GM19452 (cell line): Measurements from ENCODE around the gene IQCK.
"Not testable (repeated sequence)": the region's sequence is repeated elsewhere in the genome, so short reads cannot be mapped to it uniquely, and the experiment has no call there.

Source experiments
- ATAC-seq: cut with Tn5 transposase; IDR thresholded peaks from one replicate; pipeline ENCODE4 v1.9.1; 2021; ENCODE audit not compliant: unreplicated experiment

IQCK gene

DNA sequence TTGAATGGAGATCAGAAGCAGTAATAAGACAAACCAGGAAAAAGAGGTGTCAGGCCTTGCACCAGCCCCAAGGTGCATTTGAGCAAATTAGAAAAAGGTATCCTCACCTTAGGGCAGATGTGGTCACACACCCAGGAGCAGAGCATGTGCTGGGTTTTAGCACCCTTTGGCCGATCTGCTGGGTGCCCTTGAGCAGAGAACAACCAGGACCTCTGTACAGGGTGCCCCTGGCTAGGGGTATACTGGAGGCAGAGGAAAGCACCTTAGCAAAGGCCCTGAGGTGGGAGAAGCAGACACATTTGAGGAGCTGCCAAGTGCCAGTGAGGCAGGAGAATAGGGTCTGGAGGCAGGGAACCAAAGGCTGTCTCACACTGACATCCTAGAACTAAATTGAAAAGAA is 67.0 kb downstream of the IQCK start:
- ATAC-seq: no peak

DNA sequence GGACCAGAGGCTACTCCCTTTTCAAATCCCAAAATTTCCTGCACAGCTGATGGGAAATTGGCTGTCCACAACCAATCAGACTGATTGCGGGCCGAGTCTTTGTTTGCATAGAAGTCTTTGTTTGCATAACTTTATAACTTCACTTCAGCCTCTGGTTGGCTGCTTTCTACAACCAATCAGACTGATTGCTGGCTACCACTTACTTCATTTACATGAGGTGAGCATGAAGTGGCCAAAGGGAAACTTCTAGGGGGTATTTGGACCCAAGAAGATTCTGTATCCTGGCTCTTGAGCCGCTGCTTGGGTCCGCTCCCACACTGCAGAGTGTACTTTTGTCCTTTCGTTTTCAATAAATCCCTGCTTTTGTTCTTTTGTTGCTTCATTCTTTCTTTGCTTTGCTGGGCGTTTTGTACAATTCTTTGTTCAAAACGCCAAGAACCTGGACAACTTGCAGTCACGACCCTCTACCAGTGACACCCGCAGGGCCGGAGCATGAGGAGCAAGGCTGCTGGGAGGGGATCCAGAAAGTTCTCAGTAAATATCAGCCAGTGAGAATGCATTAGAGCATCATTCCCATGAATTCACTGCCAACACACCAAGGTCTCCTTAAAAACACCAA is 67.5 kb downstream of the IQCK start:
- no peak for ATAC-seq

DNA sequence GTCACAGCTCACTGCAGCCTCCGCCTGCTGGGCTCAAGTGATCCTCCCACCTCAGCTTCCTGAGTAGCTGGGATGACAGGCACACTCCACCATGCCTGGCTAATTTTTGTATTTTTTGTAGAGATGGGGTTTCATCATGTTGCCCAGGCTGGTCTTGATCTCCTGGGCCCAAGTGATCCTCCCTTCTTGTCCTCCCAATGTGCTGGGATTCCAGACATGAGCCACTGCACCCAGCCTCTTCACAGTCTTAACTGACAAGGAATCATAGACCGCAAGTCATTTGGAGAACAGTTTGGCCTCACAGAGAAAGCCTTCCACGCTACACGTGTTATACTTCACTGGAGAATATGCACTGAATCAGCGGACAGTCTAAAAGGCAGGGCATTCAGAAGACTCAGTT is 83.3 kb downstream of the IQCK start:
- not testable (repeated sequence) for ATAC-seq

DNA sequence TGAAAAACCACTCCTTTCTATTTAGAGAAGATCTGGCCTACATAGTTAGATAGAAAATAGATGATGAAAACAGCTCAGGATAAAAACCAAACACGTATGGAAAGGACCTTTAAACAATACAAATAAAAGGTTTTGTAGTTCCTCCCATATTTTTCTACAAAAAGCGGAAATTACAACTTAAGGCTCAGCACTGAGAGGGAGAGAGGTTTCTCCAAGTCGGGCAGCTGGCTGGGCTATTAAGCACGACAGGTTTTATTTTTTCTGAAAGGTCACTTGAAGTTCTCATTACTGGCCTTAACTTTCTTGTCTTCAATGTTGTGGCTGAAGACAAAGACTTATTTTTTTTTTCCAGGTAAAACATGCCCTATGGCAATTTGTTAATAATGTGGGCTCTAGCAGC is 83.8 kb downstream of the IQCK start:
- not testable (repeated sequence) for ATAC-seq

DNA sequence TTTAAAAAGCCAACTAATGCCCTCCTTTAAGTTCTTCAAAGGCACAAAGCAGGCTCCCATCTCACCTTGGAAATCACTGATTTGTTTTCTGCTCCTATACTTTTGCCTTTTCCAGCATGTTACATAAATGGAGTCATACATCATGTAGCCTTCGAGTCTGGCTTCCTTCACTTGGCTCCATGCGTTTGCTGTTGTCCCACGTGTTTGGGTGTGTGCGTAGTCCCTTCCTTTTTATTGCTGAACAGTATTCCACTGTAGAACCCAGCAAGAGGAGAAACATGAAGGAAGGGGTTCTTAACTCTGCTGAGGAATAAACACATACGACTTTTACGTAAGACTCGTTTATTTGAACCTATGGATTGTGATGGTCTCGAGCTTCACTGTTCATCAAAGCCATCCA is 84.5 kb downstream of the IQCK start:
- ATAC-seq: no peak

DNA sequence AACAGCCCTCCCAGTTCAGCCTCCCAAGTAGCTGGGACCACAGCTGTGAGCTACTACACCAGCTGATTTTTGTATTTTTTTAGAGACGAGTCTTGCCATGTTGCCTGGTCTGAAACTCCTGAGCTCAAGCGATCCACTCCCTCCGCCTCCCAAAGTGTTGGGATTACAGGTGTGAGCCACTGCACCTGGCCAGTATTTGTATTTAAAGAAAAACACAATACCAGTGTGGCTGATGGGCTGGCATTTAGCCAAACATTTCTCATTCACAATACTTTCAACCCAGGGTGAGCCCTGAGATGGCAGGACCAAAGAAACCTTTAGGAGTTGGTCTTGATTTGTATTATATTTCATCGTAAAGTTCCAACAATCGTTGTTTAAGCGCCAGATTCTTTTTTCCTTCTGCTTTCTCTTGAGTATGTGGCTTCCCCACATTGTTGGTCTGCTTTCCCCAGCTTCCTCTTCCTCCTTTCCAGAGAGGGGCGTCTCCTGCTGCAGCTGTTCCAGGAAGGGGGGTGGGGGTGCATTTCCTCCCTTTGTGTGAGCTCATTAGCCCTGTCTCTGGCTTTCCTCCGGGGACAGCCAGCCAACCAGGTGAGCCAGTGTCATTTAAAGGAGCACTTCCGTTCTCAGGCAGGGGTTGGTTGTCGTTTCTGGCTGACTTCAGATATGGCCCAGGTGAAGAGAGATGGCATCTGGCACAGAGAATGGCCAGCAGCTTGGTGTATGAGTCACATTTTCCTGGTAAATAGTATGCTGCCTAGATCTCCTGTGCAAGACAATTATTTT is 86.7 kb downstream of the IQCK start:
- no peak for ATAC-seq

DNA sequence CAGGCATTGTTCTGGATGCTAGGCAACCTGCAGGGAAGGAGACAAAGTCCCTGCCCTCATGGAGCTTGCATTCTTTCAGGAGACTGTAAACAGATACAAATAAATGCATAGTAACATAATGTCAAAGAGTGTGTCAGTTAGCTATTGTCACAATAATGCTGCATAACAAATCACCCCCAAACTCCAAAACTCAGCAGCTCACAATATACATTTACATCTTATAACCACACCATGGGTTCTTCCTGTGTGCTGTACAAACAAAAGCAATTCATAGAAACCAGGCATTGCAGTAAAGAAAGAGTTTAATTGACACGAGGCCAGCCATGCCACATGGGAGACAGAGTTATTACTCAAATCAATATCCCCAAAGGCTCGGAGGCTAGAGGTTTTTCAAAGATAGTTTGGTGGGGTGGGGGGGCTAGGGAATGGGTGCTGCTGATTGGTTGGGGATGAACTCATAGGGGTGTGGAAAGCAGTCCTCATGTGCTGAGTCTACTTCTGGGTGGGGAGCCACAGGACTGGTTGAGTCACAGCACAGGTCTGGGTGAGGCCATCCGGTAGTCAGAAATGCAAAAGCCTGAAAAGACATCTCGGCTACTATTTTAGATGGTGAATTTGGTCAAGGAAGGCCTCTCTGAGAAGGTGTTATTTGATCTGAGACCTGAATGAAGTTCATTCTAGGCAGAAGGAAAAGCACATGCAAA is 87.5 kb downstream of the IQCK start:
- ATAC-seq: no peak

DNA sequence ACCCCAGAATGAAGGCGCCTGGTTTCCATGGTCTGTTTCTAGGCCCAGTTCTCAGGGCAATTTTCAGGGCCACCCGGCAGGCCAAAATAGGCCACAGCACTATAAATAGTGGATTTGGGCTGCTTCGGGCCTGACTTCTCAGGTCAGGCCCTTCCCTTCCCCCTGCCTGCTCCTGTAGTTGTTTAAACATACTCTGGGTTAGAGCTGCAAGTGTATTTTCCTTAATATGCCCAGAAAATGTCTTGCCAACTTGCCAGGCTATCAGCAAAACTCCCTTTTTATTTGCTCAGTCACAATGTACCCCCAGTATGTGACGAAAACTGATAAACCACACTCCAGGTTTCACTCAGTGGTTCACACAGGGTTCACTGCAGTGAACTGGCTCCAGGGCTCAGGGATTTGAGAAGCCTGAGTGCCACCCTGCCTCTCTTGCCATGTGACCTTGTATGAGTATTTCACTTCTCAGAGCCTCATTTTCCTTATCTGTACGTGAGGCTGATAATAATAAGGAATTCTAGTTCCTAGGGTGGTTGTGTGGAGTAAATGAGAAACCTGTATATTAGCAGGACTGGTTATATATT is 90.1 kb downstream of the IQCK start:
- peak; percentile 85 for ATAC-seq

DNA sequence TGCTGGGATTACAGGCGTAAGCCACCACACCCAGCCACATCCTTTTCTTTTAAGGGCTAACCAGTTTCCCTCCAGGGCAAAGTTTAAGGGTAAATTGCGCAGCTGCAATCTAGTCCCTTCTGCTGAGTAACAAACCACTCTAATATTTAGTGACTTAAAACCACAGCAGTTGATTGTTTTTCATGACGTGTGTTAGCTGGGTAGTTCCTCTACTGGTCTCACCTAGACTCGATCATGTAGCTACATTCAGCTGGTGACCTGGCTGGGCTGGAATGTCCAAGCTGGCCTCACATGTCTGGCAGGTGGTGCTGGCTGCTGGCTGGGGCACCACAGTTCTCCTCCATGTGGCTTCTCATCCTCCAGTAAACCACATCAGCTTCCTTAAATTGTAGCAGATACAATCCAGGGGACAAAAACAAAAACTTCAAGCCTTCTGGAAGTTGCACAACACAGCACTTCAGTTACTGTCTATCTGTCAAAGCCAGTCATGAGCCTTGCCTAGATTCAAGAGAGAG is 91.1 kb downstream of the IQCK start:
- ATAC-seq: no peak

DNA sequence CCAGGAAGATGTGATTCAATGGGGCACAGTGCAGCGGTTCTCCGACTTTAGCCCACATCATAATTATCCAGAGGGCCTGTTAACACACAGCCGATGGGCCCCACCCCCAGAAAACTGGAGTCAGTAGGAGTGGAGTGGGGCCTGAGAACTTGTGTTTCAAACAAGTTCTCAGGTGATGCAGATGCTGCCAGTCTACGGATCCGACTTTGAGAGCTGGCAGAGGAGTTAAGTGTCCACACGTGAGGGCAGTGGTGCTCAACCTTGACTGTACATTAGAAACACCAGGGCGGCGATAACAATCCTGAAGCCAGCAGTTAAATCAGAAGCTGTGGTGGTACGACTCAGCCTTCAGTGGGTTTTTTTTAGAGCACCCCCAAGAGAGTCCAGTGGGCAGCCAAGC is 91.6 kb downstream of the IQCK start:
- ATAC-seq: no peak

DNA sequence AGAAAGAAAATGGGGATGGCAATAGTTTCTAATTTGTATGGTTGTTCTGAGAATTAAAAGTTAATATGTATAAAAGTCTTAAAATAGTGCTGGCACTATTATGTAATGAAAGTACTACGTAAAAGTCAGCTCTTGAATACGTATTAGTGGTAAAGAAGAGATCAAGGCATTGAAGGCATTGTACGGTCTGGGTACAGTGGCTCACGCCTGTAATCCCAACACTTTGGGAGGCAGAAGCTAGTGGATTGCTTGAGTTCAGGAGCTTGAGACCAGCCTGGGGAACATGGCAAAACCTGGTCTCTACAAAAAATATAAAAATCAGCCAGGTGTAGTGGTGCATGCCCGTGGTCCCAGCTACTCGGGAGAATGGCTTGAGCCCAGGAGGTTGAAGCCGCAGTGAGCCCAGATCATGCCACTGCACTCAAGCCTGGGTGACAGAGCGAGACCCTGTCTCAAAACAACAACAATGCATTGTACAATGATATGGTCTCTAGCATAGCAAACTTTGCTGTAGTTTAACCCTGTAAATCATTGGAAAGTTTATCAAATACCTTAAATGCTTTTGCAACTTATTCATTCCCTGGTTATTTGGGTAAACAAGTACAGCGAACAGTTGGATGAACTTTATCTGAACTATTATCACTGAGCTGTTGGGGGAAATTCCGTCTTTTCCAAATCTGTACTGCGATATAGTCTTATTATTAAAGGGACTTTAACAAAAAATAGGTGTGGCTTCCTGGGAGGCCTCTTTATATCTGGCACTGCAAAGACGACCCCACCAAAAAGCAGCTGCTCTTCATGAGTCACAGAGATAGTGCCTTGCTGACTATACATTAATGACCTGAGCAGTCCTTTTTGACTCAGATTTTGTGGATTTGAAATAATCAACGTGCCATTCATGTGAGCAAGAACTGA is 93.0 kb downstream of the IQCK start:
- no peak for ATAC-seq

DNA sequence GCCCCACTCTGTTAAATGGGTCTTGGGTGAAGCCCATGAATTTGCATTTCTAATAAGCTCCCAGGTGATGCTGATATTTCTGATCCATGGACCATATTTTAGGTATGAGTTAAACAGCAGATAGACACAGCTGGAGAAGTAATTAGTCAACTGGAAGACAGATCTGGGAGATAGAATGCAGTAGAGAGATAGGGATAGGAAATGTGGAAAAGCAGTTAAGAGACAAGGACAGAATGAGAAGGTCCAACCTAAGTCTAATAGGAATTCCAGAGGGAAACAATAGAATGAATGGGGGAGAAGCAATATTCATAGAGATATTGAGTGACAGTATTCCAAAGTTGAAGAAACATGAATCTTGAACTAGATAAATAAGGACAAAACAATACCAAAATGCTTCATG is 94.9 kb downstream of the IQCK start:
- ATAC-seq: no peak

DNA sequence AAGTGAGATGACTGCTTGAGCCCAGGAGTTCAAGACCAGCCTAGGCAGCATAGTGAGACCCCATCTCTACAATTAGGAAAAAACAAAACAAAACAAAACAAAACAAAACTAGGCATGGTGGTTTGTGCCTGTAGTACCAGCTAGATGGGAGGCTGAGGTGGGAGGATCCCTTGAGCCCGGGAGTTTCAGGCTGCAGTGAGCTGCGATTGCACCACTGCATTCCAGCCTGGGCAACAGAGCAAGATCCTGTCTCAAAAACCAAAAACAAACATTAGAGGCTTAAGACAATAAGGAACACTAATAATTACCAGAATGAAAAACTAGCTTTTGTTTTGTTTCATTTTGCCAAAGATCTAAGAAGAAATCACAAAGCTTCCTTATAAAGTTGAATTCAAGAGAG is 97.3 kb downstream of the IQCK start:
- ATAC-seq: no peak

DNA sequence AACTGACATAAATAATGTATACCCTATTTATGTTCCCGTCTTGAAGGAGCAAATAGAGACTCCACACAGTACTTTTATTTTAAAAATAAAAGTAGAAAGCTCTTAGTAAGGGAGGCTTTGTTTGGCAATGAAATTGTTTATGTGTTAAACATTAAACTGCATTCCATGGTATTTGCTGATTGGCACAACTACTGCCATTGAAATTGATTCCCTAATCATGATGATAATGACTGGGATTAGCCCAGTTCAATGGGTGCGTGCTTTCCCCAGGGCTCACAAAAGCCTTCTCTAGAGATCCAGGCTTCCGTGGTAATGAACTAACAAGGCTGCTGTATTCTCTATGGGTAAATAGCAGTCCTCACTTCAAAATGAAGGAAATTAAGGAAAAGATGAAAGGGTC is 99.1 kb downstream of the IQCK start:
- ATAC-seq: no peak

DNA sequence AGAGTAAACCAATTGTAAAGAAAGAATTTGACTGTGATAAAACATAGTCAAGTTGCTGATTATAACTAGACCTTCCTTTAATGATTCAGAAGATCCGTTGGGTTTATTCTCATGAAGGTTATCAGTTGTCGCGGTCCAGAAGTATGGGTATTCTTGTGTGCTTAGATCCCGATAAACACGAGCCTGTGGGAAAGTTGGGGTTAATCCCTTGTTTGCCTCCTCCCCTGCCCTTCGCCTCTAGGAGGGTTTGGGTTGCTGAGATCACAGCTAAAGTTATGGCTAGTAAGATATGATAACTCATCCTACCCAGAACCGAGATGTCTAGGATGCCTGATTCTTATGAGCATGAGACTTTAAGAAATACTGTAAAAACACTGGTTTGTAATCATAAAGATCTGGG is 99.8 kb downstream of the IQCK start:
- no peak for ATAC-seq

DNA sequence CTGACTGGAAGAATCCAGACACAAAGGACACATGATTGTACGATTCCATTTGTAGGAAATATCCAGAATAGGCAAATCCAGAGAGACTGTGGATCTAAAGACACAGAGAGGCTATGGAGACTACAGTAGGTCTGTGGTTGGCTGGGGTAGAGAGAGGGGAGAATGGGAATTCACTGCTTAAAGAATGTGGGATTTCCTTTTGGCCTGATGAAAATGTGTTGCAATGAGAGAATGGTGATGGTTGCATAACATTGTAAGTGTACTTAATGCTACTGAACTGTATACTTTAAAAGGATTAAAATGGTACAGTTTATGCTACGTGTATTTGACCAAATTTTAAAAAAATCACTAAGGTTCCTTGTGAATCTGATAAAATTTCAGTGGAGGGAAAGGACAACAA is 104.5 kb downstream of the IQCK start:
- no peak for ATAC-seq

DNA sequence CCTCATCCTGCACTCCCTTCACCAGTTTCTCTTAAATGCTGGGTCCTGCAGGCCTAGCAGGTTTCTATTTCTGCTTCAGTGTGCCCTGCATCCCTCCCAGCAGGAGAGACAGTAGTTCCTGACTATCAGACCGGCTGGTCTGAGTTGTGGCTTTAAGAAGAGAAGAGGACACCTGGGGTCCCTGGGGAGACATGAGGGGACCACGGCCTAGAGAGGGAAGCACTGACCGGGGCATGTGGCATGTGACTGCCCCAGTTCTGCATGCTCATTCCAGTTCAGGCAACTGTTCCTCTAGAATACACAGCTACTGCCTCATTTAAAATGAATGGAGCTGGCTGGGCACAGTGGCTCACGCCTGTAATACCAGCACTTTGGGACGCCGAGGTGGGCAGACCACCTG is 105.3 kb downstream of the IQCK start:
- no peak for ATAC-seq

DNA sequence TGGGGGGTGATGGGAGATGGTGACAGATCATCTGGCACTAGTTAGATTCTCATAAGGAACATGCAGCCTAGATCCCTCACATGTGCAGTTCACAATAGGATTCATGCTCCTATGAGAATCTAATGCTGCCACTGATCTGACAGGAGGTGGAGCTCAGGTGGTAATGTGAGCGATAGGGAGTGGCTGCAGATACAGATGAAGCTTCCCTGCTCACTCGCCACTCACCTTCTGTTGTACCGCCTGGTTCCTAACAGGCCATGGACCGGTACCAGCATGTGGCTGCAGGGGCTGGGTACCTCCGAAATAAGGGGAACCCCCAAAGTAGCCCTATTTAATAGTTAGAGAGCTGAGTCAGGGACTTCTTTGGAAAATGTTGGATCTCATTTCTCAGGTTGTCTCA is 106.1 kb downstream of the IQCK start:
- no peak for ATAC-seq

DNA sequence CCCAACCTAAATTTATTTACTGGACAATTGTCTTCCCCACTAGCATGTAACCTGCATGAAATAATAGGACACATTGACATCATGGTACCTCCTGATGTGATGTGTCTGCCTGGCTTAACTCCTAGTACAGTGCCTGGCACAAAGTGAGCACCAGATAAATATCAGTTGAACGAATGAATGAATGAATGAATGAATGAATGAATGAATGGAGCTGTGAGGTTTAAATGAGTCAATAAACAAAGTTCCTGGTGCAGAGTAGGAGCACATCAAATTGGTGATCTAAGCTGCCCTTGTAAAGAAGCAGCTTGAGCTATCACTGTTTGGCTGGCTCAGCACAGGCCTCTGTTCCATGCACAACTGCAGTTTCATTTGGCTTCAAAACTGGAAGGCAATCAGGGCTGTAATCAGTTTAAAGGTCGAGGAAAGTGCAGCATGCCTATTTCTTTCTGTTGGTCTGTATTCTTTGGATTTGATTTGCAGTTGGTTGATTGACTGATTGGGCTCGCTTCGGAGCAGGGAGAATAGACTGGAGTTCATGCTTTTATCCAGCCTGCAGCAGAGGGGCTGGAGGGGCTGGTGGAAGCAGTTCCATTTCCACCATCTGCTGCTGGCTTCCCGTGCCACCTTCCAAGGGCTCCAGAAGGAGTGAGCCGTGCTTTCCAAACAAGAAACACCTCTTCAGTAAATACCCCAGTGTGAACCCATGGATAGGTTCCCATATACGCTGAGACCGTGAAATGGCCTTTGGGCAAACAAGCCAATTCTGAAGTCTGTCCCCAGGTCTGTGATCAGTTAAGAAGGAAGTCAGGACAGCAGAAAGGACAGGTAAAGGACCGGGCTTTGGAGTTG is 112.0 kb downstream of the IQCK start:
- no peak for ATAC-seq
